Chondrocyte (in vitro differentiated cells): ENCODE measurements around the gene SDK2. TPM values are rescaled to one million over a fixed set of nuclear protein-coding genes. Genes with fewer than 3 reads are reported as not detected.

Experiments used
- DNase-seq: peaks from one replicate; pipeline ENCODE4 v3.0.0; 2021; ENCODE audit warnings: mixed read lengths, low spot score
- H3K27ac Mint-ChIP-seq: one replicate; pipeline ENCODE4 v1.8.0; 2021; ENCODE audit warnings: mild to moderate bottlenecking, moderate library complexity, mixed read lengths; ENCODE audit not compliant: unreplicated experiment
- H3K27me3 Mint-ChIP-seq: 2 replicates; pipeline ENCODE4 v1.8.0; 2021; ENCODE audit warnings: low read depth, mixed read lengths
- H3K36me3 Mint-ChIP-seq: 2 replicates; pipeline ENCODE4 v1.8.0; 2021; ENCODE audit warnings: low read depth, mixed read lengths
- H3K4me1 Mint-ChIP-seq: 2 replicates; pipeline ENCODE4 v1.8.0; 2021; ENCODE audit warnings: low read depth, mild to moderate bottlenecking, mixed read lengths
- H3K4me3 Mint-ChIP-seq: one replicate; pipeline ENCODE4 v1.8.0; 2021; ENCODE audit warnings: mild to moderate bottlenecking, moderate library complexity, mixed read lengths; ENCODE audit not compliant: unreplicated experiment
- H3K9me3 Mint-ChIP-seq: 2 replicates; pipeline ENCODE4 v1.8.0; 2021; ENCODE audit warnings: low read depth, mixed read lengths
- CTCF ChIP-seq: fragments of 200-600 bp; sonication (generic); IDR thresholded peaks from 2 replicates; pipeline ENCODE4 v1.5.0; 2021; ENCODE audit warnings: antibody characterized with exemption, mild to moderate bottlenecking, moderate library complexity
- total RNA-seq: library from RNA; stranded (reverse); gene quantifications from 3 replicates; pipeline ENCODE4 v1.2.1, GENCODE V29; 2021

SDK2 gene
- total RNA-seq, 1 donor from 2014 or later: 15.8 TPM

GRCh38 chr17:73343739-73344454 is 300.3 kb downstream of the SDK2 start:
- TF ChIP-seq CTCF: no peak
- peaks cover 42% of the 10 kb centered on the region for H3K4me1 Mint-ChIP-seq
- H3K27ac Mint-ChIP-seq: no peak overlapping the region
- no peaks in the 10 kb centered on the region for H3K27me3 Mint-ChIP-seq
- no peaks in the 10 kb centered on the region for H3K9me3 Mint-ChIP-seq
- H3K4me3 Mint-ChIP-seq: no peak overlapping the region
- DNase-seq: no peak
- no peaks in the 10 kb centered on the region for H3K36me3 Mint-ChIP-seq

- DNase-seq: no peak
- Mint-ChIP-seq H3K4me3 (peak overlapping the region; percentile 35), H3K27me3 (no peaks in the 10 kb centered on the region), H3K36me3 (no peaks in the 10 kb centered on the region), H3K9me3 (no peaks in the 10 kb centered on the region), H3K4me1 (peaks cover 46% of the 10 kb centered on the region), H3K27ac (peak overlapping the region; percentile 51)
- TF ChIP-seq CTCF: no peak
Measured at GRCh38 chr17:73343168-73343634, 301.0 kb downstream of the SDK2 start.

- no peak overlapping the region for H3K4me3 Mint-ChIP-seq
- H3K36me3 Mint-ChIP-seq: no peaks in the 10 kb centered on the region
- H3K27ac Mint-ChIP-seq: no peak overlapping the region
- no peak for DNase-seq
- peaks cover 46% of the 10 kb centered on the region for H3K4me1 Mint-ChIP-seq
- no peak for TF ChIP-seq CTCF
- H3K27me3 Mint-ChIP-seq: no peaks in the 10 kb centered on the region
- H3K9me3 Mint-ChIP-seq: no peaks in the 10 kb centered on the region
Measured at GRCh38 chr17:73342541-73343167, 301.6 kb downstream of the SDK2 start.

GRCh38 chr17:73342050-73342522 is 302.2 kb downstream of the SDK2 start:
- no peak overlapping the region for H3K27ac Mint-ChIP-seq
- peak; percentile 69 for DNase-seq
- H3K4me1 Mint-ChIP-seq: peaks cover 41% of the 10 kb centered on the region
- no peaks in the 10 kb centered on the region for H3K9me3 Mint-ChIP-seq
- no peak for TF ChIP-seq CTCF
- H3K4me3 Mint-ChIP-seq: no peak overlapping the region
- H3K36me3 Mint-ChIP-seq: peaks cover 4% of the 10 kb centered on the region
- no peaks in the 10 kb centered on the region for H3K27me3 Mint-ChIP-seq

GRCh38 chr17:73341350-73342049 is 302.7 kb downstream of the SDK2 start:
- Mint-ChIP-seq H3K27ac (no peak overlapping the region), H3K4me1 (peaks cover 41% of the 10 kb centered on the region), H3K36me3 (peaks cover 4% of the 10 kb centered on the region), H3K9me3 (no peaks in the 10 kb centered on the region), H3K27me3 (no peaks in the 10 kb centered on the region), H3K4me3 (no peak overlapping the region)
- no peak for DNase-seq
- no peak for TF ChIP-seq CTCF
